HEK293 (cell line): Measurements from ENCODE around the gene PPP1R15B.

Source experiments
- CTCF ChIP-seq: fragments of 450-650 bp; formaldehyde crosslinking; IDR thresholded peaks from 2 replicates; pipeline ENCODE4 v1.5.1; 2016; ENCODE audit warnings: missing biosample characterization, missing genetic modification characterization
- YY1 ChIP-seq: fragments of 450-650 bp; formaldehyde crosslinking; IDR thresholded peaks from 2 replicates; pipeline ENCODE4 v1.5.1; 2018; ENCODE audit warnings: missing biosample characterization, missing genetic modification characterization
- ZBTB21 ChIP-seq: fragments of 450-650 bp; formaldehyde crosslinking; IDR thresholded peaks from 2 replicates; pipeline ENCODE4 v1.5.1; 2017; ENCODE audit warnings: missing biosample characterization, missing genetic modification characterization
- ZNF488 ChIP-seq: fragments of 450-650 bp; formaldehyde crosslinking; IDR thresholded peaks from 2 replicates; pipeline ENCODE4 v1.5.1; 2016; ENCODE audit warnings: missing biosample characterization, missing genetic modification characterization

- TF ChIP-seq YY1 (tag by site-specific recombination): no peak
- TF ChIP-seq ZNF488 (tag by site-specific recombination): no peak
- no peak for TF ChIP-seq ZBTB21 (tag by site-specific recombination)
- TF ChIP-seq CTCF (tag by site-specific recombination): no peak
Observed at GRCh38 chr1:204355913-204356312, 55.7 kb downstream of the PPP1R15B start.
